Progenitor cell of endocrine pancreas (in vitro differentiated cells): ENCODE data around the gene HOXC10. TPM values are rescaled to one million over a fixed set of nuclear protein-coding genes. Genes with fewer than 3 reads are reported as not detected.

Experiments
- DNase-seq: peaks from one replicate; pipeline ENCODE4 v3.0.0; 2021; ENCODE audit warnings: low spot score; ENCODE audit not compliant: unreplicated experiment
- H3K27ac Mint-ChIP-seq: 2 replicates; pipeline ENCODE4 v1.8.0; 2021; ENCODE audit warnings: mild to moderate bottlenecking, moderate library complexity, mixed read lengths
- H3K27me3 Mint-ChIP-seq: 2 replicates; pipeline ENCODE4 v1.8.0; 2021; ENCODE audit warnings: mixed read lengths
- H3K36me3 Mint-ChIP-seq: 2 replicates; pipeline ENCODE4 v1.8.0; 2022; ENCODE audit warnings: mixed read lengths; ENCODE audit not compliant: insufficient read depth
- H3K4me1 Mint-ChIP-seq: 2 replicates; pipeline ENCODE4 v1.8.0; 2021; ENCODE audit warnings: low read depth, mixed read lengths
- H3K4me3 Mint-ChIP-seq: 2 replicates; pipeline ENCODE4 v1.8.0; 2021; ENCODE audit warnings: low read depth, mild to moderate bottlenecking, moderate library complexity, mixed read lengths
- H3K9me3 Mint-ChIP-seq: 2 replicates; pipeline ENCODE4 v1.8.0; 2021; ENCODE audit warnings: low read depth, mixed read lengths
- total RNA-seq: library from RNA; stranded (reverse); gene quantifications from 2 replicates; pipeline ENCODE4 v1.2.1, GENCODE V29; 2021
- TF ChIP-seq, protein P1 (sequence below): fragments of 200-600 bp; sonication (generic); IDR thresholded peaks from one replicate; pipeline ENCODE4 v1.5.0; 2021; ENCODE audit warnings: antibody characterized with exemption, mild to moderate bottlenecking; ENCODE audit not compliant: unreplicated experiment

HOXC10 gene
- total RNA-seq, 1 donor from 2014 or later: not detected

DNA sequence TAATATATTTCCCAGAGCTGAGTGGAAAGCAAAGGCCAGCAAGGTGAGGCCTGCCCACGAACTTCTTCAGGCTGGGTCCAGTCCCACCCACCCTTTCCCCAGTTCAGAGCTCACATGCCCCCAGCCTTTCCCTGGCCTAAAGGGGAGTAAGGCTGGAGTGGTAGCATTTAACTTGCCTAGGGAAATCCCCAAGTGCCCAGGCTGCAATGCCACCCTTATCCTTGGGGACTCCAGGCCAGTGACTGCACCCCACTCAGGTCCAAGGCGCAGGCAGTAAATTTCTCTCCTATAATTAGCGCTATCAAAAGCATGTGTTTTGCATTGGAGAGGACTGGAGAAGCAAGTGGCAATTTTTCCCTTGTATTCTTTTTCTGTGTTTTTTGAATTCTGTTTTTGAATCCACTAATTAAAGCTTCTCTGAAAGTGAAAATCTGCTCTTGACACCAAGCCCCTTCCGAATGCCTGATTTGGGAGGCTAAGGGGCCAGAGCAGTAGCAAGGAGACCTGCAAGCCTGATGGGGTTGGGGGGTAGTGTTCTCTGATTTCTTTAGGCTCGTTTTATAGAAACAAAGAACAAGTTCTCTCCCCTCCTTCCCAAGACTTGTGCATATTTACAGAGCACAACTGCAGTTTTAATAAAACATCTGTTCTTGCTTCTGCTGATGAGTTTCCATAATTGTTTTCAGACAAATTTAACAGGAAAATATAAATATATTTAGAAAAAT lies 39.8 kb downstream of the HOXC10 start:
- no peak for DNase-seq
- no peak overlapping the region for H3K27ac Mint-ChIP-seq
- H3K4me3 Mint-ChIP-seq: no peak overlapping the region
- TF ChIP-seq, protein P1, sequence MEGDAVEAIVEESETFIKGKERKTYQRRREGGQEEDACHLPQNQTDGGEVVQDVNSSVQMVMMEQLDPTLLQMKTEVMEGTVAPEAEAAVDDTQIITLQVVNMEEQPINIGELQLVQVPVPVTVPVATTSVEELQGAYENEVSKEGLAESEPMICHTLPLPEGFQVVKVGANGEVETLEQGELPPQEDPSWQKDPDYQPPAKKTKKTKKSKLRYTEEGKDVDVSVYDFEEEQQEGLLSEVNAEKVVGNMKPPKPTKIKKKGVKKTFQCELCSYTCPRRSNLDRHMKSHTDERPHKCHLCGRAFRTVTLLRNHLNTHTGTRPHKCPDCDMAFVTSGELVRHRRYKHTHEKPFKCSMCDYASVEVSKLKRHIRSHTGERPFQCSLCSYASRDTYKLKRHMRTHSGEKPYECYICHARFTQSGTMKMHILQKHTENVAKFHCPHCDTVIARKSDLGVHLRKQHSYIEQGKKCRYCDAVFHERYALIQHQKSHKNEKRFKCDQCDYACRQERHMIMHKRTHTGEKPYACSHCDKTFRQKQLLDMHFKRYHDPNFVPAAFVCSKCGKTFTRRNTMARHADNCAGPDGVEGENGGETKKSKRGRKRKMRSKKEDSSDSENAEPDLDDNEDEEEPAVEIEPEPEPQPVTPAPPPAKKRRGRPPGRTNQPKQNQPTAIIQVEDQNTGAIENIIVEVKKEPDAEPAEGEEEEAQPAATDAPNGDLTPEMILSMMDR: no peak
- H3K36me3 Mint-ChIP-seq: no peaks in the 10 kb centered on the region
- peaks cover 96% of the 10 kb centered on the region for H3K27me3 Mint-ChIP-seq
- H3K4me1 Mint-ChIP-seq: peaks cover 6% of the 10 kb centered on the region
- no peaks in the 10 kb centered on the region for H3K9me3 Mint-ChIP-seq

DNA sequence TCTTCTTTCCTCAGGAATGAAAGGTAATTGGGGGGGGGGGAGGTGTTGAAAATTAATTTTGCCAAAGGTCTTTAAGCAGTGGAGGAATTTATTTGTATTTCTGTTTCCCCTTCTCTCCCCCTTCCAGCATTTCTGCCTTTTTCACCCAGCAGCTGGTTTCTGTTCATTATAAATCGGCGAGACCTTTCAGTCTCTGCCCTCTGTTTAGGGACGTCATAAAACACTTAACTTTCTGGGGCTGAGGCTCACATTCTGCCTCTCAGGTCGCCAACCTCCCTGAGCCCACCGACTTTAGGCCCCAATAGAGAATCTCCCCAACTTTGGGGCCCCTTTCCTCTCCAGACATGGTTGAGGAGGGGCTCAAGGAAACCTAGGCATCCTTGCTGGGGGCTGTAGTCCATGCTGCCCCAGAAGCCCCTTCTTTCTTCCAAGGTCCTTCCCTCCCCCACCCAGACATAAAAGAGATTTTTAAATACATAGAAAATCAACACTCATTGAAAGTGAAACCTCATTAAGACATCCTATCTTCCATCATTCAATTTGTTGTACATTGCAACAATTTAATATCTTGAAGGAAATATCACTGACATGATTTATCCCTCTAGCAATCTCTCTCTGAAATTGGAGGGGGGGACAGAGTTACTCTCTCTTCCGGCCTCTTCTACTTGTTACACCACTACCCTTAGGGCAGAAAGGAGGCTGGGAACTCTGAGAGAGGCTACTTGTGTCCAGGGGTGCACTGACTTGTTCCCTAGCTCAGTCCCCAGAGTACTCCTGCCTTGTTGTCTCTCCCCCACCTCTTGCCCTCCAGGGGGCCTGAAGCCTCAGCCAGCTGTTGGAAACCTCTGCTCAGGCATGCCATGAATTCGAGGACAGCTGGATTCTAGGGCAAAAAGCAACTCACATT lies 40.8 kb downstream of the HOXC10 start:
- no peaks in the 10 kb centered on the region for H3K9me3 Mint-ChIP-seq
- TF ChIP-seq, protein P1: no peak
- DNase-seq: no peak
- peaks cover 95% of the 10 kb centered on the region for H3K27me3 Mint-ChIP-seq
- H3K4me1 Mint-ChIP-seq: peaks cover 9% of the 10 kb centered on the region
- H3K36me3 Mint-ChIP-seq: no peaks in the 10 kb centered on the region
- no peak overlapping the region for H3K27ac Mint-ChIP-seq
- H3K4me3 Mint-ChIP-seq: no peak overlapping the region

DNA sequence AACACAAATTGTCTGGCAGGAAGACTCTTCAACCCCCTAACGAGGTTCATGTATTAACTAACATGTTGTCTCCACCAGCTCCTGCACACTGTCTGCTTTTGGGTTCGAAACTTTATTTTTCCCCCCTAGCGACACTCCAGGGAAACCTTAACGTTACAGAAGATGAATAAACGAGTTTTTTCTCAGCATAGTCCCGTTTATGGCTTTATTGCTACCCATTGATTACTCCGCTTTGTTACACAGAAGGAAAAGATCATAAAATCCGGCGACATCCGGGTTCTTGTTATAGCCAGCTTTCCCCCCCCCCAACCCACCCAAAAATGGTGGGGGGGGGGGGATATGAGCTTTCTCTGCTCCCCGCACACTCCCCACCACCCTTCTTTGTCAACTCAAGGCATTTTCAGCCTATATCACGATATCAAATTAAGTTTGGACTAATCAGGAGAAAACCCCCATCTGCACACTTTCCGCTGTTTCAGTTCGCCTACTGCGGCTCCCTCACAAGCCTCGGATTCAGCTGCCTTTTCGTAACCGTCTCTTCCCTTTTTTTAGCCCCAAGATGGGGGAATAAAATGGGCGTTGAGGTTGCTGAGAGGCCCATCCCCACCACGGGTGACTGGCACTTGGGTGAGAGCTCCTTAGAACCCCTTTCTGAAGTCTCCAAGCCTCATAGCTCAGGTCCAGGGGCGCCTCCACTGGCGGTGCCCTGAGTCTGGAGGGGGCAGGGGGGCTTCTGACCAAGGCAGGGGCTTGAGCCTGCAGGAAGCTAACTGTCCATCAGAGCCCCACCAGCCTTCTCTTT lies 41.9 kb downstream of the HOXC10 start:
- H3K27ac Mint-ChIP-seq: peak overlapping the region; percentile 71
- peaks cover 95% of the 10 kb centered on the region for H3K27me3 Mint-ChIP-seq
- H3K4me3 Mint-ChIP-seq: no peak overlapping the region
- no peaks in the 10 kb centered on the region for H3K36me3 Mint-ChIP-seq
- TF ChIP-seq, protein P1: no peak
- peaks cover 12% of the 10 kb centered on the region for H3K4me1 Mint-ChIP-seq
- H3K9me3 Mint-ChIP-seq: no peaks in the 10 kb centered on the region
- no peak for DNase-seq

DNA sequence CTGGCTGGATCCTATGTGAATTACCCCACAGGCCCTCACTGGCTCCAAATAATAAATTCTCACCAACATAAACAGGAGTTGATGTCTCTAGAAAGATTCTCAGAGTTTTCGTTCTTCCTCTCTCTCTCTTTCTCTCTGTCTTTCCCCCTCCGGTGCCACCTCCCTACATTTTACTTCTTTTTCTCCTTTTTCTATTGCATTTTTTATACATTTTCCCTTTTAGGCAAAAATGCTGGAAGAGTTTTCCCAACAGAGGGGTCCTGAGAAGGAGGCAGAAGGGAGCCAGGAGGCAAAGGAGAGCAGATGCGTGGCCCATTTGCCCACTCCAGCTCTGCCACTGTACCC lies 42.5 kb downstream of the HOXC10 start:
- Mint-ChIP-seq H3K36me3 (no peaks in the 10 kb centered on the region), H3K9me3 (no peaks in the 10 kb centered on the region), H3K27ac (no peak overlapping the region), H3K4me3 (no peak overlapping the region), H3K27me3 (peaks cover 95% of the 10 kb centered on the region), H3K4me1 (peaks cover 12% of the 10 kb centered on the region)
- DNase-seq: no peak
- TF ChIP-seq, protein P1: no peak
